GM19043 (cell line): ENCODE data around the gene GABARAPL1.
"Not testable (repeated sequence)": the region's sequence is repeated elsewhere in the genome, so short reads cannot be mapped to it uniquely, and the experiment has no call there.

Experiments used
- ATAC-seq: cut with Tn5 transposase; IDR thresholded peaks from one replicate; pipeline ENCODE4 v1.9.1; 2021; ENCODE audit warnings: low read depth; ENCODE audit not compliant: unreplicated experiment

GABARAPL1 gene

GRCh38 chr12:10212739-10213131, at the start of gene GABARAPL1:
Gene GABARAPL1, plus strand, starts transcription at chr12:10212877. Its CDS starts 253 bp downstream, at chr12:10213130.
- no peak for ATAC-seq

- ATAC-seq = no peak
Measured at GRCh38 chr12:10163084-10163483, 49.6 kb upstream of the GABARAPL1 start.

GRCh38 chr12:10165421-10165820, 47.3 kb upstream of the GABARAPL1 start:
- no peak for ATAC-seq

GRCh38 chr12:10167599-10167998, 45.1 kb upstream of the GABARAPL1 start:
- no peak for ATAC-seq

GRCh38 chr12:10169104-10169503, 43.6 kb upstream of the GABARAPL1 start:
- ATAC-seq = no peak

- ATAC-seq = no peak
Measured at GRCh38 chr12:10170216-10170615, 42.5 kb upstream of the GABARAPL1 start.

GRCh38 chr12:10171973-10172728, 40.5 kb upstream of the GABARAPL1 start, which contains the start of gene OLR1:
Gene OLR1, minus strand, starts transcription at chr12:10172132. Its CDS starts 55 bp downstream, at chr12:10172077.
- no peak for ATAC-seq

DNA sequence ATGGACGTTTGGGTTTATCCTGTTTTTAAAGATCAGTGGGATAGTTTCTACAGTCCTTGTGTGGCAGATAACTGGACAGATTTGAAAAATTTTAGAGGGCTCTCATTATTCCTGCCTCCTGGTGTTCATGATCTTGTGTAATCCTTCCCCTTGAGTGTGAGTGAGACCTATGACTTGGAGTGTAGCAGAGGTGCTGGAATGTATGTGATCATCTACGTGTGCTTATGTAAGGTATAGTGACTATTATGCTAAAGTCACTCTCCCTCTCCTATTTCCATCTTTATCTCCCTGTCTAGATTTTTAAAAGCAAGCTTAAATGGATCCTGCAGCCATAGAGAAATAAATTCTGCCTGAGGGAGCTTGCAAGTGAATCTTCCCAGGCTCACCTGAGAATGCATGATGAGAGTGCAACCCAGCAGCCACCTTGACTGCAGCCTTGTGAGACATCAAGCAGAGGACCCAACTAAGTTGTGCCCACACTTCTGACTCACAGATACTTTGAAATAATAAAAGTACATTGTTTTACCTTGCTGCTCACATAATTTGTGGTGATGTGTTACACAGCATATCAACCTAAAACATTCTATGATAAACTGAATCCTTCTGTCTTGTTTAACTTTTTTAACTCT, 37.6 kb upstream of the GABARAPL1 start:
- no peak for ATAC-seq

DNA sequence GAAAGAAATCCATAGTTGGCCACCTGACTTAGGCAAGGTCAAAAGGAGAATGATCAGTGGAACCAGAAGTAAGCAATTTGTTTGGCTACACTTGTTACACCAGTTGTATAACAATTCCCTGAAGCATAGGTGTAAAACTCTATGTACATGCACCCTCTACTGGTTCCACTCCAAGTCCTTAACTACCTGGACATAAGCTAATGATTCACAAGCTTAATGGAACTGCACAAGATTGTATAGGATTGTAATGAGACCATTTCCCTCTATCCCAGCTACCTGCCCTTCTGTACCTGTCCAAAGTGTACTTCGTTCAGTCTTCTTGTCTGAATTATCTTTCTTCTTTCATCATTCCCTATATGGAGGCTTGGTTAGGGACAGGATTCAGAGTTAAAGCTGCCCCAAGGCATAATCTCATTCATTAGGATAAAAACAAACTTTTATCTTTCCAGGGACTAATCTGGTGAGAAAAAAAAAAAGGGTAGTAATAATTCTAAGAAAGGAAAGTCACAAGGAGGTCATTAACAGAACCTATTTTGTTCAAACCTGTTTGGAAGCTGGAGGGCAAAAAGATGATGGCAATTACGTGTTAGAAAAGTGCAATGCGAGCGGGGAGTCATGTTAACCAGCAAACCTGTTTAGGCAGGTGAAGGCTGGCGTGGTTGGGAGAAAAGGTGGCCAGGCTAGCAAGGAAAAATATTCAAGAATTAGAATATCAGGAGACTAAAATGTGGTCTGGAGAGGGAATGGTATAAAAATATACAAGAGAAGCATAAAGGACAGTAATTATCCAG, 36.6 kb upstream of the GABARAPL1 start:
- no peak for ATAC-seq

DNA sequence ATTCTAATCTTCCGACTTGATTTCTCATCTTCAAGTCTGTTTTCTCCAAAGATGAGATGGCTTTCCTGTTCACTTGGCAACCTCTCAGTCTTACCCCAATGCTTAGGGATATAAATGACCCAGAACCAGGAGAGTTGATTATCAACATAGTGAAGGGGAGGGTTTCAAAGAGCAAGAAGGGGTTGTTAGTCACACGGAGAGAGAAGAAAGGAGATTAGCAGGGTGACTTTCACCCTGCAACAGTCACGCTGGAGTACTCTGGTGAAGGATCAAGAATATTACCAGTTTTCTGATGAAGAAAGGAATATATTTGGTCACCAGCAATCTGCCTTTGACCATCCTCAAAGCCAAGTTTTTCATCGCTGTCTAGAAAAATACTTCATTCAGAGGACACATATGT, 33.9 kb upstream of the GABARAPL1 start, which contains the start of gene TMEM52B:
TMEM52B (plus strand) TSS at position 212 of the 400 bp plus-strand sequence. CDS start 543 bp downstream, outside the sequence.
- ATAC-seq = no peak

DNA sequence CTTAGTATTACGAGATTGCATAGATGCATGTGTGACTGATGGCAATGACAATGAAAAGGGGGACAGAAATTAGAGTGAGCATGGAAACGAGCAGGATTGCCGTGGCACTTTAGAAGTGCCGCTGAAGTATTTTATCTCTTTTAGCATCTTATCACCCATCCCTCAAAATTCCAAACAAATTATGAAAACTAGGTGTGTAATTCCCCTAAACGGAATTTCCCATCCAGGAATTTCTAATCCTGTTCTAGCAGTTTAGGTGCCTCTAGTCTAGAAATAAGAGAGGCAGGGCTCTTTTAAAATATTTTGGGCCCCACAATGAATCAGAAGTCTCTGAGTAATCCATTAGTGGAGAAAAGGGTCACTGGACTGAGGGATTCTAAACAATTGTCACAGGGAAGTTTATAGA, 32.9 kb upstream of the GABARAPL1 start:
- ATAC-seq = no peak

DNA sequence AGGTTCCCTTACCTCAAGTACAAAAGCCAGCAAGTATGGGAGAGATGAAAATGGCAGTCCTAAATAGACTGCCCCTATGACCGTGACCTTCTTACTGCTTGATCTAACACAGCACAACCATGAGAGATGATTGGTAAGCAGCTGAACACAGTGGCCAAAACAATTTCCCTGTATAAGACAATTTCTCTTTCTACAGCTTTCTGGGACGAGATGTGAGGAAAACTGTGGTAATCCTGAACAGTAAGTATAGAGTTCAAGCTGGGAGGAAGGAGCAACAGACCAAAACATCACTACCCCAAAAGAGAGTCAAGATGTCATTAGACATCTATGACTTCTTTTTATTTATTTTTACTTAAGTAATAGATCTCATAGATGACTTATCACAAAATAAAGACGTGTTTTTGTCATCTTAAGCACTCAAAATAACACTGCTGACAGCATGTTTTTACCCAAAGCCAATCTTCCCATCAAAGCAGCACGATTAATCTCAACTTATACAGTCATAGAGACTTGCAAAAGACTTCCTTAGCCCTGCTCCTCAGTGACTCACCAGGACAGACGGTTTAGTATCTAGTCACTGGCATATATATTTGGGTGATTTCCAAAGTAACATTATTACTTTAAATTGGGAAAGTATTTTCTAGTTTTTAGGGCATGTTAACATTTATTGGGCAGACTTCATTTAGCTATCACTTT, 30.2 kb upstream of the GABARAPL1 start:
- ATAC-seq = no peak

DNA sequence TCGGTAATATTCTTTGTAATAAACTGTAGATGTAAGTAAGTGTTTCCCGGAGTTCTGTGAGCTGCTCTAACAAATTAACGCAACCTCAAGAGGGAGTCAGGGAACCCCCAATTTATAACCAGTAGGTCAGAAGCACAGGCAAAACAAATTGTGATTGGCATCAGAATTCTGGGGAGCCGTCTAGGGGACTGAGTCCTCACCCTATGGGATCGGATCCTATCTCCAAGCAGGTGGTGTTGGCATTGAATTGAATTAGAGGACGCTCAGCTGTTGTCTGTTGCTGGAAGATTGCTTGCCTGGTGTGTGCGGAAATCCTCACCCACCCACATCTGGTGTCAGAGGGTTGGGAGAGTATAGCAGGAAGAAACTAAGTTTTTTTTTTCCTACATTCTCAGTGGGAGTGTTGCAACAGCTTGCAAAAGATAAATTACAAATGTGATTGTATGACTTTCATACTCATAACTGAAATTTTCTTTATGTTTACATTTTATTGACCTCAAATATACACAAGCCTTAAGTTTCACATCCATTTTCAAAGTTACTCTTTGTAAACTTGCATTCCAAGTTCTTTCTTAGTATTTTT, 28.3 kb upstream of the GABARAPL1 start:
- ATAC-seq = no peak

GRCh38 chr12:10186299-10186698, 26.4 kb upstream of the GABARAPL1 start:
- no peak for ATAC-seq

DNA sequence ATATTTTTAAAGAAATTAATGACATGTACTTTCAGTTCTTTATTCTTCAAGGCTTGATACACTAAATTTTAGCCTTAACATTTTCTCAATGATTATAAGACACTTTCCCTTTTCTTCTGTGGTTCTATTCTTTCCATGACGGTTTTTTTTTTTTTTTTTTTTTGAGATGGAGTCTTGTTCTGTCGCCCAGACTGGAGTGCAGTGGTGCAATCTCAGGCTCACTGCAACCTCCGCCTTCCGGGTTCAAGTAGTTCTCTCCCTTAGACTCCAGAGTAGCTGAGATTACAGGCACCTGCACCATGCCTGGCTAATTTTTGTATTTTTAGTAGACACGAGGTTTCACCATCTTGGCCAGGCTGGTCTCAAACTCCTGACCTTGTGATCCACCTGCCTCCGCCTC, 25.7 kb upstream of the GABARAPL1 start:
- ATAC-seq = not testable (repeated sequence)

GRCh38 chr12:10189653-10190052, 23.0 kb upstream of the GABARAPL1 start:
- ATAC-seq = no peak

DNA sequence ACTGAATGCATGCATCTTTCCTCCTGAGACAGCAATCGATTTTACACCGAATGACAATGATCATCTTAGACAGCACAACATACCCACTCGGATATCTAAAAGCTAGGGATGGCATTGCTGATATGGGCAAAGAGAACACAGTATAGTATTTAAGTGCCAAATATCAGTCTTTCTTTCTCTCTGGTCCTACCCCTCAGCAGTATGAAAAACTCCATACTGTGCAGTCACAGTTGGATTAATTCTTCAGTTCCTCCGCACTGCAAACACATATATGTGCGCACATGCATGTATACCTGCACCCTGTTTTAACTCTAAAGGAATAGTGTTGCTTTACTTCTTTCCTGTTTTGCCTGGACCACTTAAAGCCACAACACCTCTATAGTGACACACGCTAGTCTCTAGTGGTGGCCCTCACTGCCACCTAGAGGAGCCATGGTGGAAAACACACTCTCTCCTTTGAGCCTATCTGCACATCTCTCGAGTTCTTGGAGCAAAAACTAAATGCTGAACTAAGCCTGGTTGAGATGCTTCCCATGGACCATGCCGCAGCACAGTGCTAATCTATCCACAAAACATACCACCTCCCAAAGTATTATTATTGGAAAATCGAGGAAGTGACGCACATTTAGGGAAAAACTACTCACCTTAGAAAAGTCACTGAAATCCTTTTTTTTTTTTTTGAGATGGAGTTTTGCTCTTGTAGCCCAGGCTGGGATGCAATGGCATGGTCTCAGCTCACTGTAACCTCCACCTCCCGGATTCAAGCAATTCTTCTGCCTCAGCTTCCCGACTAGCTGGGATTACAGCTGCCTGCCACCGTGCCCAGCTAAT, 21.9 kb upstream of the GABARAPL1 start:
- ATAC-seq = peak; percentile 71

- ATAC-seq = no peak
Measured at GRCh38 chr12:10191865-10192264, 20.8 kb upstream of the GABARAPL1 start.

DNA sequence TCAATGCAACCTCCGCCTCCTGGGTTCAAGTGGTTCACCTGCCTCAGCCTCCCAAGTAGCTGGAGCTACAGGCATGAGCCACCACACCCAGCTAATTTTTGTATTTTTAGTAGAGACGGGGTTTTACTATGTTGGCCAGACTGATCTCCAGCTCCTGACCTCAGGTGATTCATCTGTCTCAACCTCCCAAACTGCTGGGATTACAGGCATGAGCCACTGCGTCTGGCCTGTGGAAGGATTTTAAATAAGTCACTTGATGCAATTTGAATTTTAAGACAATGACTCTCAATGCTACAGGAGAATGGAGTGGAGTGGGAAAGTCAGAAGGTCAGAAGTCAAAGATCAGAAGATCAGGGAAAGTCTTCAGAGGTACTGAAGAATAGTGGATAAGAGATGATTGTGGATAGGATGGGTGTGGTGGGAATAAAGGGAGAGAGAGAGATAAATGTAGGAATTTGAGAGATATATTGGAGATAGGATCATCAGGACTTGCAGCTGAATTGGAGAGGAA, 18.5 kb upstream of the GABARAPL1 start:
- no peak for ATAC-seq
